A172 (cell line): ENCODE measurements around the gene HSF2BP. TPM values are rescaled to one million over a fixed set of nuclear protein-coding genes. Genes with fewer than 3 reads are reported as not detected.
"Not testable (repeated sequence)": the region's sequence is repeated elsewhere in the genome, so short reads cannot be mapped to it uniquely, and the experiment has no call there.

ENCODE experiments used
- DNase-seq: peaks from one replicate; pipeline ENCODE4 v3.0.0-alpha.2; 2015; ENCODE audit warnings: low spot score
- total RNA-seq: library from RNA; depleted of rRNA; stranded (reverse); fragments of >200 nt; shearing (Covaris generic); gene quantifications from 2 replicates; pipeline ENCODE4 v1.2.3, GENCODE V29; 2014

HSF2BP gene
- total RNA-seq, 1 experiment from 2014 or later: 8.8 TPM

DNA sequence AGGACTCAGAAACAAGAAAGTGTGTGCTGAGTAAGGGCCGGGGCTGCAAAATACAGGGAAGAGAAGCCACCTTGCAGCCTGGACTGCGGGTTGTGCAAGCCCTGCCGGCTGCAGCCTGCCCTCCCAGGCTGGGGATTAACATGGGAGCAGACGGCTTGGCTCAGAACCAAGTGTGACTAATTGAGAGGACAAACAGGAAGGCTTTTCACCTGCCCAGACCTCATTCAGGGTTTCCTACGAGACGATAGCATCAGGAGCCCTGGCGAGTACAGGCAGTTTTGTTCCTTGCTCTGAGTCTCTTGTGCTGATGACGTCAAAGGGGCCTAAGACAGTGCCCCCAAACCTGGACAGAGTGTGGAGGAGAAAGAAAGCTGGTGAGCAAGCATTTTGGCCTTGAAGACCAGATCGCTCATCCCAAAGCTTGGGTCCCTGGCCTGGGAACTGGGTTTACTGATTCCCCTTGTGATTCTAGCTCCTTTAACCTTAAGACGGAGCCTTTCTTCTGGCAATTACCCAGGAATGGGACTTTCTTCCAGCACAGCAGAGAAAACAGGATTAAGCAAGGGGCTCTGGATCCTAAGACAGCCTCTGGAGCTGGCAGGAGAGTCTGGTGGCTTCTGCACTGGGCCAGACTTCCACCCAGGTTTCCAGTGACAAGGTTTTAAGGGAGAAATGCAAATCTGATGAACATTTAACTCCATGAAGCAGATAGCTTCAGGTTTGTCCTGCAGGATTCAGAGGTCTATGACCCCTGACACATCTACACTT, 142.2 kb downstream of the HSF2BP start:
- not testable (repeated sequence) for DNase-seq

DNA sequence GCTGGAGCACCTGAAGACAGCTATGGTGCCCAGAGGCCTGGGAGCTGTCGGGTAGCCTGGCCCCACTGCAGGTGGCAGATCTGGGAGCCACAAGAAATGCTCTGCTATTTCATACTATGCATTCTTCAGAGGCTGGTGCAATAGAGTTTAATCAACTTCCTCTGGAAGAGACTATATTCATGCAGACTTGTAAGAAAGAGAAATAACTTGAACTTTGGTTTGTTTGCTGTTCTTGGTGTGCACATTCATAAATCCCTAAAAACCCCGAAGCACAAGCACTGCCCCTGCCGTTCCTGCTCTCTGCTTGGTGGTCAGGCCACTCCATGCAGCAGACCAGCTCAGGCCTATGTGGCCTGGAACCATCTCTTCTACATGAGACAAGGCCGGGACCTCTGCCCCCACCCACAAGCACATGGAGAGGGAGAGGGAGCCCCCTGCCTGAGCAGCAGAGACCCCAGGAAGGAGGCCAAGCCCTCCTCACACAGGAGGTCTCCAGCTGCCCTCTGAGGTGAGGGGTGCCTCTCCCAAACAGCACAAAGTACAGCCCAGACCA, 142.9 kb downstream of the HSF2BP start:
- not testable (repeated sequence) for DNase-seq

DNA sequence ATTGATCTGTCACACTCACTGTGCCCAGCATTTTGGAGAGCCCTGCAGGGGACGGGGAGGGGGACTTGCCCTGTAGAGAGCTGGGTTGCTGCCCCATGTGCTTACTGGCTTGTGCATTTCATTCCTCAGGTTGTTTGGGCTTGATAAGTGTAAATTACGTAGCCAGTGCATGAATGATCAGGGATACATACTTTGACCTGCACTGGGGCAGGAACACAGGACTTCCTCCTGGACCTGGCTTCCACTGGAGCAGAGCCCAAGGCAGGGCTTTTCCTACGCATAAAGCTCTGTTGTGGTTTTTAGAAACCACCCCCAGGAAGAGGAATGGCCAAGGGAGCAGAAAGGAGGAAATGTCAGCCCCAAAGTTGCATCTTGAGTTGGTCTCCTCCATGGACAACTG, 144.5 kb downstream of the HSF2BP start:
- DNase-seq: not testable (repeated sequence)

DNA sequence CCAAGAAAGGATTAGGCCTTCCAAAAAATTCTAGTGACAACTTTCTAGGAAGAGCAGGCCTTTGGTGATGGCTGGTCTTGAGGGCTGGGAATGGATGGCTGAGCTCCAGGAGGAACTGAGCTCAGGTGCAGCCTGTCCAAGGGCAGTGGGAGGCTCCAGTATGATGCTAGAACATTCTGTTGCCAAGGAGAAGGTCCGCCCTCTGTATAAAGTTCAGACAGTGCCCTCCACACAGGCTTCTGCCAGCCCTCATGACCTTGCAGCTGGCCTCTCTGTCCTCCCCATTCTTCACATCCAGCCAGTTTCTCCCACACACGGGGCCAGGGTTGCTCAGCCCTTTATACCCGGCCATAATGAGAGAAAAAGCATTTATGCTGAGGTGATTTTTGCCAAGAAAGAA, 146.3 kb downstream of the HSF2BP start:
- not testable (repeated sequence) for DNase-seq

DNA sequence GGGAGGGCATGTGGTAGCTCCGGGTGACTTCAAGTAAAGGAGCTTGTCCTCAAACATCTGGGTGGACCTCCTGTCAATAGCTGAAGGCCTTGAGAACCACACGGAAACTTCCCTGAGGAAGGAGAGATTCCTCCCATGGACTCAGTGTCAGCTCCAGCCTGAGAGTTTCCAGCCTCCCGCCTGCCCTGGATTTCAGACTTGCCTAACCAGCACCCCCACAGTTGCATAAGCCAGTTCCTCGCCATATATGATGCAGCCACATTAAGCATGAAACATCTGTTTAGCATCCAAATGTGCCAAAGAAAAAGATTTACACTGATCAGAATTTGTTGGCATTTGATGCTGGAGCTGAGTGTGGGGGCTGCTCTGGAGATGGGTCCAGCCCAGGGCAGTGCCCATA, 148.1 kb downstream of the HSF2BP start:
- DNase-seq: not testable (repeated sequence)

DNA sequence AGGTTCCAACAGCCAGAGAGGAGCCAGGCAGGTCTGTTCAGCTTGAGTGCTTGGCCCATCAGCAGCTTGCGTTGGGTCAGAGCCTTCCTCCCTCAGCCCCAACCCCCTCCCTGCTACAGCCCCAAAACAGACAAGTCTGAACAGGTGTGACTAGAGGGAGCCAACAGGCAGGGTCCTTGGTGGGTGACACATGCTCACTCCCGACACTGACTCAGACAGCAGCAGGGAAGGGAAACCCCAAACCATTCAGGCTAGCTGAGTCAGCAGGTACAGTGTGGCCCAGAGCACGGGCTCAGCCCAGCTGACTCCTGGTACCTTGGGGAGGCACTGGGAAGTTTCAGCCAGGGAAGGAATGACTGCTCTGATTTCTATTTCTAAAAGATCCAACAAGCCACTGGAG, 148.6 kb downstream of the HSF2BP start:
- not testable (repeated sequence) for DNase-seq

DNA sequence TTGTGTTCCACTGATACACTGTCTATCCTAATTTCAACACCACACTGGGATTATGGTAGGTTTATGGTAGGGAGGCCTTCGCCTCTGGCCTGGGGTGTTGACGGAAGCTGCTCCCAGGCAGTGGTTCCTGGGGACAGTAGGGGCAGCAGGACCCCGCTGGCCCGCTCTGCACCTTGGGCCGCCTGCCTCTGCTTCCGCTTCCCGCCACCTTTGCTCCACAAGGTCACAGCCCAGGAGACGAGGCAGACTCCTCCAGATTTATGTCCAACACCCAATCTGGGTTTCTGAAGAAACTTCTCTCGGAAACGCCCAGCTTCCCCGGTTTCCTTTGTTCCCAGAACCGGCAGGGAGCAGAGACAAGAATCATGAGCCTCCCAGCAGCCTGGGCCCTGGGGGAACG, 155.4 kb downstream of the HSF2BP start:
- DNase-seq: not testable (repeated sequence)

DNA sequence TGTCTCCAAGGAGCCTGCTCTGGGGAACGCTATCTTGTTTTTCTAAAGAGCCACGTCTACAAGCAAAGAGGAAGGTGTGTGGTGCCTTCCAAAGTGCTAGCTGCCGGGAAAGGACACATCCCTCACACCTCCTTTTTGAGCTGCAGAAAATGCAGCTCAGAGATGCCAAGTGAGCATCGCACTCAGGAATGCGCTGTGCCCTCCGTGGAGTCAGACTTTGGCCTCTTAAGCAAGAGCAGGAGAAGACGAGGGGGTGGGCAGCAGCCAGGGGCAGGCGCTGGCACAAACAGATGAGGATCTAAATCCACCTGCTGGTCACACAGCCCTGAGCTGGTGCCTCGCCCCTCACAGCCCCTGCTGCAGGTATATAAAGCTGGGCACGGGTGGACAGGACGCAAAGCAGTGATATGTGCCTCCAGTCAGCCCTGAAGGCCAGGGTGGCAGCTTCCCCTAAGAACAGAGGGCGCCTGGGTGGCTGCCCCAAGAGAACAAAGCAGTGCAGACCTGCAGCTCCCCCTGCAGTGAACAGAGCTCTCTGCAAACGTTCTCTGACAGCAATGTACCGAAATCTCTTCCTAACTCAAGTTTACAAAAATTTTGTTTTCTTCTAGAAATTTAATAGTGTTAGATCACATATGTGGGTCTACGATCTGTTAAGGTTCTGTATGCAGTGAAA, 156.1 kb downstream of the HSF2BP start:
- DNase-seq: not testable (repeated sequence)

DNA sequence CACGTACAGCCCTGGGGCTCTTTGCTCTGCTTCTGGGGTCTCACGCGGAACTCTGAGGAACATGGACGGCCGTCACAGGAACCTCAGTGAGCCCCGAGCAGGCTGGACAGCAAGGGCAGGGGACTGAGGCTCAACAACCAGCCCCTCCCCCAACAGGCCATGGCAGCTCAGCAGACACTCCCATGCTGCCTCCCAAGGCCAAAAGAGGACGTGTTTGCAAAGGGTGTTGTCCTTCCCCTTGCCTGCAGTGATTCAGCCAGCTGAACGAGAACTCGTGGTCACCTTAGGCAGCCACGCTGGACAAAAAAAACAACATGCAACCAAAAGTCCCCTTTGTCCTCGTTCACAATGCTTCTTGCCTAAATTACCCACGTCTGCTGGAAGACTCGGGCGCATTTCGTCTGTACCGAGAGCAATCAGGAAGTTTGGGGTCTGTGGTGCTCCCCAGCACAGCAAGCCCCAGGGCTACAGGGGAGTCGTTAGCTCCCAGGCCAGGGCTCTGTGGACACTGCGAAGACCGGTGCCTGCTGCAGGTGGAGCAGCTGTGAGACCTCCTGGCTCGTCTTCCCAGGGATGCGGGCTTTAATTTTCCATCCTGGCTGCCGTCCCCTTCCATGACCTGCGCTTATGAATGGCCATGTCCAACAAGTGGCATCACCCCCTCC, 156.7 kb downstream of the HSF2BP start:
- DNase-seq: not testable (repeated sequence)

DNA sequence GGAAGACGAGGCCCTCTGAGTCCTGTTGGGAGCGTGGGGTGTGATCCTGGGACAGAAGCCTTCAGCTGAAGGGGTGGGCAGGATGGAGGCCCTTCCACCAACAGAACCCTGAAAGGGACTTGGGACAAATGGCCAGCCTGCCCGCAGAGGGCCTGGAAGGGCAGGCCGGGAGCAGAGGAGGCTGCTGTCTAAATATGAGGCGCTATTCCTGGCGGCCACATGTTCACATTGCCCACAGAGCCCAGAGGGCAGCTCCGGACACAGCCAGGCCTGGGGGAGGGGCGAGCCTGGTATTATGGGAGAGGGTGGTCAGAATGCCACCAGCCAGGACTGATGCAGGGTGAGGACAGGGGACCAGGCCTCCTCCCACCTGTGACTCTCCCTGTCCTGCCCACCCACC, 160.4 kb downstream of the HSF2BP start:
- DNase-seq: not testable (repeated sequence)

DNA sequence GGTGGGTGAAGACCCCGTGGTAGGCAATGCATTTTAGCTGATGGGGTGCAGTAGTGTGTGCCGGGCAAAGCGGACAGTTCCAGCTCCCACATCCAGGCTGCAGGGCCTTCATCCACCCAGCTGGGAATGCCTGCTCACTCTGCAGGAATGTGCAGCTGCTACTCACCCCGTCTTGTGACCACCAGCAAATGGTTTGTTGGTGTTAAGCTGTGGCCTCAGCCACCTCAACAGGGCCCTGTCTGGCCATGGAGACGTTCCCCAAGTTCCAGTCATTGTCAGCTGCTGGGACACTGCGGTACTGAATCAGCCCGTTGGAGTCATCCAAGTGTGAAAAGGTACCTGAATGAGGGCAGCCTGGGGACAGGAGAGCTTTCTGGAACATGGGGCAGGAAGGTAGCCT, 161.2 kb downstream of the HSF2BP start:
- DNase-seq: not testable (repeated sequence)

DNA sequence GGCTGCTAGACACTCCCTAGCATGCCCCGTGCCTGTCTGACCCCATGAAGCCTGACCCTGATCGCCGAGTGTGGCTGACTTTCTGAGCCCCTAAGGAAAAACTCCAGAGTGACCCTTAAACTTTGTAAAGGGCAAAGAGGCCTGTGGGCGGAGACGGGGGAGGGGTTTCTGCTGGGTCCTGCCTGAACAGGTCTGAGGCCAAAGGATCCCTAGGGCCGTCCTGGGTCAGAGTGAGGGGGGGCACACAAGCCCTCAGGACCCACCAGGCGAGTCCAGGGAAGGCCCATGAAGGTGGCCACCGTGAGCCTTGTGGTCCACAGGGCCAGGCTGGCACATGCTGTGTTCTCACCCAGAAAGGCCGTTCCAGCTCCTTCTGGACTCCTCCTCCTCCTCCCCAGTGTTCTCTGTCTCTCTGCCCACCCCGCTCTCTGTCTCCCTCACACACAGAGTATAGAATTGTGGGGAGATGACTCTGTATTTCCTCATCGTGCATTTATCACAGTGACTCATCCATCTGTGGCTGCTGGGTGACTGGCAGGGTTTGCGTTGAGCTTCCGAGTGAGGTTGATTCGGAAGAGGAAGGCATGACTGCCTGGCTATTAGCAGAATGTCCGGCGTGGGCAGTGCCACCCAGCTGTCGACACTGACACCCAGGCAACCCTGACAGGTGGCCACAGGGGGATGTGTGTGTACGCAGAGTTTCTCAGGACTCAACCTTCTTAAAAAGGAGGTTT, 164.8 kb downstream of the HSF2BP start:
- DNase-seq: not testable (repeated sequence)

DNA sequence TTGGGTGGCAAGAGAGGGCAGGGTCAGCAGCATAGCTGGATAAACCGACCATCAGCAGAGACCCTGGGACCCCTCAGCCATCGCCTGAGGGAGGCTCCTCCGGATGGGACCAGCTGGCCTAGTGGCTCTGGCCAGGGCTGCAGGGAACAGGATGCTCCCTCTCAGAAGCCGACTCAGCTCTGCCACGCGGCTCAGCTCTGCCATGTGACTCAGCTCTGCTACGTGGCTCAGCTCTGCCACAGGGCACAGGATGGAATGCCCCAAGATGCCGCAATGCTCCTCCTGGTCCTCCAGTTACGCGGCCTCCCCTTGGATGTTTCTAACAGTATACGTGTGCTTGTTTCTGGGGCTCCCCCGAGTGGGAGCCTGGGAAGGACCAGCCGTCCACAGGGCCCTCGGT, 165.8 kb downstream of the HSF2BP start:
- DNase-seq: not testable (repeated sequence)

DNA sequence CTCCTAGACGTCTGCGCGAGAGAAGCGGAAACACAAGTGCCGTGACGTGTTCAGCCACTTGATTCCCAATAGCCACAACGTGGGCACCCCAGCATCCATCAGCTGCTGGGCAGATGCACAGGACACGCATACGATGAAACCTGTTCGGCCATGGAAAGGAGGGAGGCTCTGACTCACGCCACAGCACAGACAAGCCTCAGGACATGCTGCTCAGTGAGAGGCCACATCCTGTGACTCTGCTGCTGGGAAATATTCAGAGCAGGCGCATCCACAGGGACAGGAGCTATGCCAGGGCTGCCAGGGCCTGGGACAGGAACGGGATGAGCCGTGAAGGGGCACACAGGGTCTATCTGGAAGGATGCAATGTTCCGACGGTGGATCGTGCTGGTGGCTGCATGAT, 171.1 kb downstream of the HSF2BP start:
- DNase-seq: not testable (repeated sequence)

DNA sequence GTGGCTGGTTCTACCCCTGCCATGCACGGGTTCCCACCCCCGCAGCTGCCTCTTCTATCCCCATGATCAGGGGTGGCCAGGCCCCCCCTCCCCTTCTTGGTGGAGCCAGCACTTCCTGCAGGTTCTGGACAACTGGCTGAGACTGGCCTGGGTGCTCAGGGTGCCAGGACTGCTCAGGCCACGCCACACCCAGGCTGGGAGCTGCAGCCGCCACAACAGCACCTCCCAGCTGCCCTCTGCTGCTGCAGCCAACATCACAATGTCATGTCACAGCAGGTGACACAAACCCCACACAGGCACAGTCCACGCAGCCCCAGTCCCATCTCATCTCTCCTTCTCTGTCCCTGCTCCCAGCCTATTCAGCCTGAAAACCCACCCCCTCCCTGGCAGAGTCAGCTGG, 173.2 kb downstream of the HSF2BP start:
- DNase-seq: not testable (repeated sequence)

DNA sequence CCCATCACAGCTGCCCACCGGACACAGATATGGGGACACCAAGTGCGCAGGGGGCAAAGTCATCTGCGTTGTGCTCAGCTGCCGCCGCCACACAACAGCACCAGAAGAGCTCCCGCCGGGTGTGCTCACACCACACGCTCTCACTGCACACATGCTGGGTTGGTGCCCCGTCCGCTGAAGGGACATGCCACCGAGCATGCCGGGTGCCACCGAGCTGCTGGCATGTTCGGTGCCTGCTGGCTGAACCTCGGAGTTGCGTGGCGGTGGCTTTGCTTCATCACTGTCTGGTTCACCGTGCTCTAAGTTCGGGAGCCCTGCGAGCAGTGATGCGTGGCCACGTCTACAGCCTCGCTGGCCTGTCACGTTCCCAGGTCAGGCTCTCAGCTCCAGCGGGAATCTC, 174.3 kb downstream of the HSF2BP start:
- not testable (repeated sequence) for DNase-seq

DNA sequence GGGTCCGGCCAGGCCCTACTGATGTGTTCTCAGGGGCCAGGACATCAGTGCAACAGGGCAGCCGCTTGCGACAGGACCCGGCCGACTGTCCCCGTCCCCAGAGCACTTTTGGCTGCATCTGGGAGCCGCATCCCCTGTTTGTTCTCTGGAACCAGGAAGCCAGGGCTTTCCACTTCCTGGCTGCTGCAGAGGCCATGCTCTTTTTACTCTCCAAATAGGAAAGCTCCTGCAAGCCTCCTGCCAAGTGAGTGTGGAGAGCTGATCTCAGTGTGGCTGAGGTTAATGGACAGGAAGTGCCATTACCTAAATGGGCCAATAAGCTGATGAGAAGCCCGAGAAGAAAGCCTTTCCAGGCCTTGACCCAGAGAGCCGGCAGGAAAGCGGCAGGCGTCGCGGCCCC, 180.1 kb downstream of the HSF2BP start:
- DNase-seq: not testable (repeated sequence)
